ENCODE data around the gene UTS2B.

Gene UTS2B

DNA sequence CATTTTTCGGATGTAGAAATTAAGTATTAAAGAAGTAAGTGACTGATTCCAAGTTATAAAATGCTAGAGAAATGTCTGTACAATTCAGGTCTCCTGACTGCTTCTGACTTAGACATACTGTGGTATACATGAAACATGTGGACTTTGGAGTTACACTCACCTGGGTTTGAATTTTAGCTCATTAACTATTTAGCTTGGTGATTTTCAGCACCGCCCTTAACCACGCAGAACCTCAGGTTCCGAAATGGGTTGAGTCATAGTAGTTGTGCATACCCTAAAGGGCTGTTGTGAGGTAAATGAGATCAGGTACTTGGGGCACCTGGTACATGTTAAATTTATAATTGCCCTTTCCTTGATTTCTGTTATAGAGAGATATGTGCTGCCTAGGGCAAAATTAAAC is 32.9 kb upstream of the UTS2B start:
- TF ChIP-seq, protein P1, sequence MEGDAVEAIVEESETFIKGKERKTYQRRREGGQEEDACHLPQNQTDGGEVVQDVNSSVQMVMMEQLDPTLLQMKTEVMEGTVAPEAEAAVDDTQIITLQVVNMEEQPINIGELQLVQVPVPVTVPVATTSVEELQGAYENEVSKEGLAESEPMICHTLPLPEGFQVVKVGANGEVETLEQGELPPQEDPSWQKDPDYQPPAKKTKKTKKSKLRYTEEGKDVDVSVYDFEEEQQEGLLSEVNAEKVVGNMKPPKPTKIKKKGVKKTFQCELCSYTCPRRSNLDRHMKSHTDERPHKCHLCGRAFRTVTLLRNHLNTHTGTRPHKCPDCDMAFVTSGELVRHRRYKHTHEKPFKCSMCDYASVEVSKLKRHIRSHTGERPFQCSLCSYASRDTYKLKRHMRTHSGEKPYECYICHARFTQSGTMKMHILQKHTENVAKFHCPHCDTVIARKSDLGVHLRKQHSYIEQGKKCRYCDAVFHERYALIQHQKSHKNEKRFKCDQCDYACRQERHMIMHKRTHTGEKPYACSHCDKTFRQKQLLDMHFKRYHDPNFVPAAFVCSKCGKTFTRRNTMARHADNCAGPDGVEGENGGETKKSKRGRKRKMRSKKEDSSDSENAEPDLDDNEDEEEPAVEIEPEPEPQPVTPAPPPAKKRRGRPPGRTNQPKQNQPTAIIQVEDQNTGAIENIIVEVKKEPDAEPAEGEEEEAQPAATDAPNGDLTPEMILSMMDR (IDR thresholded peaks at IDR 0.05), result no peak
- peaks cover 44 to 58% (median 50%) of the 10 kb centered on the region in 3 donors for H3K36me3 ChIP-seq
- H3K27me3 ChIP-seq, result no peaks in the 10 kb centered on the region
- intact Hi-C loops (cut with DNase I; ENCODE audit: low total_unique reads), result no loop called here
- peaks cover 0 to 28% (median 2%) of the 10 kb centered on the region in 4 donors for H3K4me1 ChIP-seq
- no peak overlapping the region for H3K4me3 ChIP-seq
- H3K27ac ChIP-seq, result no peak overlapping the region
- H3K9me3 ChIP-seq, result no peaks in the 10 kb centered on the region
- DNase-seq, result no peak

DNA sequence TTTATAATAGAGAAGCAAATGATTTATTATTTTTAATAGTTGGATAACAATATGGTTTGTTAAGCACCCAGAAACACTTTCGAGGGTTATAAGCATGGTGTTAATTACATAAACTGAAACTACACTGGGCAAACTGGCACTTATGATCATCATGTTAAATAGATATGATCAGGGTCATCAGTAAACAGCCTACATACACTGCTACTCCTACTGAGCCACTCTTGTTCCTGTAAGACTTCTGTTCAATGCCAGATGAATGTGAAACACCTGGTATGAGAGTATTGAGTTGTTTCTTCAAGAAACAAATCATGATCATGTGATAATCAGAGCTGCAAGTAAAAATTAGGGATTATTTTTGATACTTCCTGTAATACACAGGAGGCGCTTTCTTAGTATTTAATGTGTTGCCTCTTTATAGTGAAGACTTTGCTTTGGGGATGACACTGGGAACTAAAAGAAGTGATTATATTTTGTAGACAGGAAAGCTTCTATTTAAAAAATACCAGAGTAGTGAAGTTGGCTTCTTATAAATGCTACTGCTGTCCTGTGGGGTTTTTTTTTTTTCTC is 32.3 kb upstream of the UTS2B start:
- Histone ChIP-seq H3K27me3 (no peaks in the 10 kb centered on the region), H3K36me3 (peaks cover 49 to 58% (median 55%) of the 10 kb centered on the region in 3 donors), H3K4me3 (no peak overlapping the region), H3K9me3 (no peaks in the 10 kb centered on the region), H3K4me1 (peaks cover 0 to 34% (median 4%) of the 10 kb centered on the region in 4 donors), H3K27ac (no peak overlapping the region)
- TF ChIP-seq, protein P1 (IDR thresholded peaks at IDR 0.05), result no peak
- intact Hi-C loops (cut with DNase I; ENCODE audit: low total_unique reads), result no loop called here
- DNase-seq, result no peak

- Histone ChIP-seq H3K4me3 (no peak overlapping the region), H3K27me3 (no peaks in the 10 kb centered on the region), H3K36me3 (peaks cover 49 to 58% (median 55%) of the 10 kb centered on the region in 3 donors), H3K9me3 (no peaks in the 10 kb centered on the region), H3K4me1 (peaks cover 0 to 40% (median 8%) of the 10 kb centered on the region in 4 donors), H3K27ac (no peak overlapping the region)
- no peak for DNase-seq
- intact Hi-C loops (cut with DNase I; ENCODE audit: low total_unique reads), result no loop called here
- TF ChIP-seq, protein P1 (IDR thresholded peaks at IDR 0.05), result no peak
Measured at GRCh38 chr3:191362037-191362436, 31.7 kb upstream of the UTS2B start.

DNA sequence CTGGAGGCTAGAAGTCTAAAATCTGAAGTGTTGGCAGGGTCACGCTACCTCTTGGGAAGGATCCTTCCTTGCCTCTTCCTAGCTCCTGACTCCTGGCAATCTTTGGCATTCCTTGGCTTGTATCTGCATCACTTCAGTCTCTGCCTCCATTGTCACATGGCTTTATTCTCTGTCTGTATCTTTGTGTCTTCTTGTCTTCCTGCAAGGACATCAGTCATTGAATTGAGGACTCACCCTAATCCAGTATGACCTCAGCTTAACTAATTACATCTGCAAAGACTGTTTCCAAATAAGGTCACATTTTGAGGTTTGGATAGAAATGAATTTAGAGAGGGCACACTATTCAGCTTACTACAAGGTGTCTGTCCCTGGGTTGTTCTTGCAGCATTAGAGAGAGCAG is 31.1 kb upstream of the UTS2B start:
- TF ChIP-seq, protein P1 (IDR thresholded peaks at IDR 0.05), result no peak
- no peak for DNase-seq
- Histone ChIP-seq H3K4me1 (peaks cover 0 to 46% (median 13%) of the 10 kb centered on the region in 4 donors), H3K27ac (no peak overlapping the region), H3K27me3 (no peaks in the 10 kb centered on the region), H3K36me3 (peaks cover 49 to 58% (median 55%) of the 10 kb centered on the region in 3 donors), H3K4me3 (no peak overlapping the region), H3K9me3 (no peaks in the 10 kb centered on the region)
- intact Hi-C loops (cut with DNase I; ENCODE audit: low total_unique reads), result no loop called here

- Histone ChIP-seq H3K9me3 (no peaks in the 10 kb centered on the region), H3K27me3 (no peaks in the 10 kb centered on the region), H3K36me3 (peaks cover 44 to 58% (median 55%) of the 10 kb centered on the region in 3 donors), H3K4me1 (peaks cover 0 to 54% (median 21%) of the 10 kb centered on the region in 4 donors), H3K4me3 (no peak overlapping the region), H3K27ac (no peak overlapping the region)
- DNase-seq, result no peak
- intact Hi-C loops (cut with DNase I; ENCODE audit: low total_unique reads), result no loop called here
- TF ChIP-seq, protein P1 (IDR thresholded peaks at IDR 0.05), result no peak
Measured at GRCh38 chr3:191360620-191361019, 30.3 kb upstream of the UTS2B start.

Measured in tibial artery (tissue), 4 donors.